HTR-8/SVneo (cell line): Measurements from ENCODE around the gene PRRT1.
A peak's percentile ranks its signal among the peaks of the same experiment; 100 is the strongest.

ENCODE experiments used
- DNase-seq: peaks from one replicate; pipeline ENCODE4 v3.0.0; 2011; ENCODE audit warnings: low spot score, mixed read lengths; ENCODE audit not compliant: insufficient read length
- FAIRE-seq: peaks from 2 replicates; lab custom pipeline; 2011; peaks lifted over from hg19 to GRCh38; lab: Jason Lieb, UNC

PRRT1 gene

GRCh38 chr6:32127717-32128592 is 23.8 kb downstream of the PRRT1 start, which contains the start of gene ATF6B:
TSS of gene ATF6B (minus strand) at chr6:32128246. CDS start at chr6:32128207, 39 bp downstream.
- FAIRE-seq (peak; percentile 86), DNase-seq (peak; percentile 100)

- DNase-seq (no peak), FAIRE-seq (no peak)
These were observed 24.4 kb downstream of the PRRT1 start for GRCh38 chr6:32127409-32127716.

- DNase-seq (no peak), FAIRE-seq (no peak)
These were observed 24.9 kb downstream of the PRRT1 start for GRCh38 chr6:32126880-32127279.

DNA sequence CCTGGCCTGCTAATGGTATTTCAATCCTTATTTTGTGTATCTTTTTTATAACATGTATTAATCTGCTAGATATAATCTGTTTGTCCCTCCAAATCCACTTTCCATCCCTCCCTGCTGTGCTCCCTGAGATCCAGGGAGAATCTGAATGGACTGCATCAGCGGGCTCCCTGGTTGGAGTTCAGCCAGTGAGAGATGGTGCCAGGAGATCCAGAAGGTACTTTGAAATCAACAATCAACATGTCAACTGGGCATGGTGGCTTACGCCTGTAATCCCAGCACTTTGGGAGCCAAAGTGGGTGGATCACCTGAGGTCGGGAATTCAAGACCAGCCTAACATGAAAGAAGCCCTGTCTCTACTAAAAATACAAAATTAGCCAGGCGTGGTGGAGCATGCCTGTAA is 28.1 kb downstream of the PRRT1 start:
- DNase-seq = no peak
- FAIRE-seq = no peak

DNA sequence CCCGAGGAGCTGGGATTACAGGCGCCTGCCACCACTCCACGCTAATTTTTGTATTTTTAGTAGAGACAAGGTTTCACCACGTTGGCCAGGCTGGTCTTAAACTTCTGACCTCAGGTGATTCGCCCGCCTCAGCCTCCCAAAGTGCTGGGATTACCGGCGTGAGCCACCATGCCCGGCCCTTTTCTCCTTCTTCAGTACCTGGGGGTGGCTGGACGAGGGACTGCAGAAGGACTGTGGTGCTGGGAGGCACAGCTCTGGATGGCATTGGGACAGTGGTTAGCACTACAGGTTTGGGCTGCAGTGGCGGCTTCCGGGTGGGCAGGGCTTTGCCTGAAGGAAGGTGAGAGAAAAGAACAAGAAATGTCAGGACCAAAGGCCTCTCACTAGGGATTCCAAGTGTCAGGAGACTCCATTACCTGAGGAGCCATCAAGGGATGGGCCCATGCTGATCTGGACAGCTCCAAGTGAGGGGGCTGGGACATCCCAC is 31.1 kb downstream of the PRRT1 start:
- DNase-seq (no peak), FAIRE-seq (no peak)

DNA sequence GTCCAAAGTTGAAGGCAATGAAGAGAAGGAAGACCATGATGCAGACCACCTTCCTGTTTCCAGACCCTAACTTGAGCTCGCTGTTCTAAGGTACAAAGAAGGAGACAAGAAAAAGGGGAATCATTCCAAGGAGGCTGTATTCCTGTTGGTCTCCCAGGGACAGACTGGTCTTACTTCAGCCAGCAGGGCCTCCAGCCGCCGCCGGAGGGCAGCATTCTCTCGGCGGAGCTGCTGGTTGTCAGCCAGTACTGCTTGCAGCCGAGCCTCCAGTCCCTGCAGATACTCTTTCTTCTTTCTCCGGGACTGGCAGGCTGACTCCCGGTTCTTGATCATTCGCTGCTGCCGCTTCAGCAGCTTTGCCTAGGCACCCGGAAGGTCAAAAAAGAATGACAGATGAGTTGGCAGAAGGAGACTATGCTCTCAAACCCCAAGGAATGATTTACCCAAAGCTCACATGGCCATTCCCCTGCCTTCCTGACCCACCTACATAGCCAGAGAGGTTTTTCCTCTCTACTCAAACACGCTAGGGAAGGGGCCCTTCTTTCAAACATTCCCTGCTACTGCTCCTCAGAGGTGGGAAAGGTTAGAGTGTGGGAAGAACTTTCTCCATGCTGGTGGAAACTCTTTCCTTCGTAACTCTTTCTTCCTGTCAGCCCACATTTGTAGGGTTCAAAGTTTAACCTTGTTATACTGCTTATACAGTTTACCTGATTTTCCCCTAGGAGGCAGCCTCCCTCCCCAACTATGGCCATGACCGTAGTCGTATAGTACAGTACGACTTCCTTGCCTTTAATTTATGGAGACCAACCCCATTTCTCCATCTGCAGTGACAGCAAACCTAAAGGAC is 32.7 kb downstream of the PRRT1 start:
- no peak for FAIRE-seq
- peak; percentile 82 for DNase-seq

DNA sequence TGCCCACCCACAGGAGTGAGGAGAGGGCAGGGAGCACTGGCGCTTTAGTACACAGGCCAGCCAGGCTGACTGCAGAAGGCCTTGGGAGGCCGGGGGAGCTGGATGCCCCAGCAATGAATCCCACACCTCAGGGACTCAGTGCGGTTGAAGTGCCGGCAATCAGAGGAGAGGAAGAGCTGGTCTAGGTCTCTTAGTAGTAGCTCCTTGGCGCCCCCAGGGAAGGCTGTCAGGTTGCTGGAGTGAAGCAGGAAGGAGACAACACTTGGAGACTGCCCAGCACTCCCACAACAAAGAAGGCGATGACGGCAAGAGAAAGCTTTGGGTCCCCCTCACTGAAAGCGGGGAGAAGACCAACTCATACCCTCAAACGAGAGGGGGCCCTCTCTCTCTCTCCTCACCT is 34.3 kb downstream of the PRRT1 start:
- DNase-seq = no peak
- no peak for FAIRE-seq

GRCh38 chr6:32116674-32117073 is 35.1 kb downstream of the PRRT1 start:
- peak; percentile 51 for FAIRE-seq
- peak; percentile 63 for DNase-seq

GRCh38 chr6:32115623-32116022 is 36.1 kb downstream of the PRRT1 start:
- DNase-seq = no peak
- no peak for FAIRE-seq

- FAIRE-seq (peak; percentile 83), DNase-seq (peak; percentile 80)
These were observed 36.9 kb downstream of the PRRT1 start for GRCh38 chr6:32114796-32115195.

DNA sequence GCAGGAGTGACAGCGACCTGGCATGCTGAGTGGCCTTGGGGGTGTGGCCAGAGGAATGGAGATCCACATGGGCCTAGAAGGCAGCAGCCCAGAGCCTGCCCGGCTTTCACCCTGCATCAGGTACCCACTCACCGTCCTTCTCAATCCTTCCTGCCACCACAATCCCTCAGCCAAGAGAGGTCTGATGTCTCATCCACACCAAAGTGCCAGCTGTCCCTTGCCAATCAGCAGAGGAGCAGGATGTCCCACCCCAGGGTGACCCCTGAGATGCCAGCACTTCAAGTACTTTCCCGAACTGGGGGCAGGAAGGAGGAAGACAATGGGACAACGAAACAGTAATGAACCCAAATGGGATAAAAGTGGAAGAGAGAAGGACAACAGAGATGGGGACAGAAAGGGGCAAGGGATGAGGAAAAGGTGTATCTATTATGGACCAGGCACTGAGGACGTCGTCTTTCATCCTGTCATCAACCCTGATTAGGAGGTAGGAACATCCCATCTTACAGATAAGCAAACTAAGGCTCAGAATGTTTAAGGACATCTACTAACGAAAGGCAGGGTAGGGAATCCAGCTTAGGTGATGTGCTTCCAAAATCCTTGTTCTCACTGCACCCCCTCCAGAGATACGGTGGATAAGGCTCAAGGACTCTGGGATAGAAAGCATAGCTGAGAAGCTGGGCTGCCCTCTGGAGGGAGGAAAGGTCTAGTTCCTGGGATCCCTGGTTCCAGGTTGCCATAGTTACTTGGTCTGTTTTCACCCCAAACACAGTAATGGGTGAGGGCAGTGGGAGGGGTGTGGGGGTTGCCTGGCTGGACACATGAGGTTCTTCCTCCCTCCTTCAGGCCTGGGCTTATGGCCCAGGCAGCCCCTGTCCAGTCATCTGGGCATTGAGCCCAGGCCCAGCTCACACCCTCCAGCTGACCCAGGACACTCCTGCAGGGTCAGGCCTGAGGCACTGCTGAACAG is 38.1 kb downstream of the PRRT1 start:
- DNase-seq = peak; percentile 88
- peak; percentile 83 for FAIRE-seq

GRCh38 chr6:32112431-32112980 is 39.2 kb downstream of the PRRT1 start:
- DNase-seq (no peak), FAIRE-seq (no peak)

GRCh38 chr6:32111424-32112066 is 40.2 kb downstream of the PRRT1 start:
- DNase-seq = no peak
- no peak for FAIRE-seq

- FAIRE-seq = no peak
- DNase-seq = no peak
These were observed 41.1 kb downstream of the PRRT1 start for GRCh38 chr6:32110632-32111031.

- DNase-seq = no peak
- FAIRE-seq = no peak
These were observed 42.0 kb downstream of the PRRT1 start for GRCh38 chr6:32109765-32110160.

DNA sequence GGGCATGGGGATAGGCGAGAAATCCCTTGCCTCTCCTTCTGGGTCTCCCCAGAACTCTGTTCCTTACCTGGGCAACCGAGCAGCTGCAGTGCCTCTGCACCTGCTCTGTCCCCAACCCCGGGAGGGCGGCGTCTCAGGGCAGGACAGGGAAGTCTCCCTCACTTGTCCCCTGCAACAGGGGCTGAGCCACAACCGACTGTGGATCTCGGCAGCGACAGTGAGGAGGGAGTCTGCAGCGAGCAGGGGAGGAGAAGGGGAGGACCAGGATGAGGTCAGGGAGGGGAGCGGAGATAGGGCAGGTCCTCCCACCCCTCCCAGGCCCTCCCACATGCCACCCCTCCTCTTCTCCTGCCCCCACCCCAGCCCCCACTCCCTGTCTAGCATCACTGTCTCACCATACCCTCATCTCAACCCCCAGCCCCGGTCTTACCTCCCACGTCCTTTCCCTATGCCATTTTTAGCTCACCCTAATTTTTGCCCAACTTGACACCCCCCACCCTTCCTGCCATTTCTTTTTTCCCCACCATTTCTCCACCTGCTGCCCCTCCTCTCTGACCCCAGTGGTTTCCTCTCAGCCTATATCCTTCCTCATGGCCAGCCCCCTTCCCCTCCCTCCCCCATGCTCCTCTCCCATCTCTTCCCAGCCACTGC is 42.5 kb downstream of the PRRT1 start, which contains the start of gene TNXB:
TNXB (minus strand) TSS at position 225 of the 651 bp plus-strand sequence. CDS start 11,140 bp downstream, outside the sequence.
- FAIRE-seq (no peak), DNase-seq (no peak)

- DNase-seq (no peak), FAIRE-seq (no peak)
These were observed 43.0 kb downstream of the PRRT1 start for GRCh38 chr6:32108727-32109113.

- peak; percentile 38 for FAIRE-seq
- DNase-seq = no peak
These were observed 43.6 kb downstream of the PRRT1 start for GRCh38 chr6:32108094-32108627.
